ENCODE results near the gene PCDHGA1. TPM values are rescaled to one million over a fixed set of nuclear protein-coding genes. Genes with fewer than 3 reads are reported as not detected.

The PCDHGA1 gene
- total and polyA plus RNA-seq, 2 experiments from 2014 or later, result 1.2 to 1.7 TPM

DNA sequence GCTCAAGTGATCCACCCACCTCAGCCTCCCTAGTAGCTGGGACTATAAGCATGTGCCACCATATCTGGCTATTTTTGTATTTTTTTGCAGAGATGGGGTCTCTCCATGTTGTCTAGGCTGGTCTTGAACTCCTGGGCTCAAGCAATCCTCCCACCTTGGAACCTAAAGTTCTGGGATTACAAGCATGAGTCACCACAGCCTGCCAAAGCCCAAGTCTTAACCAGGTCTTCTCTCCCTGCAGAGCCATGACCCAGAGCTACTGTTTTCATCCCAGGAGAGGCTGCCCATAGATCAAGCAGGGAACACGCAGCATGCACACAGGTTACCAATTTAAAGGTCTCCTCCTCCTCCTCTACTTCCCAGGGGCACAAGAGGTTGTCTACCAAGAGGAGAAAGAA is 188.3 kb downstream of the PCDHGA1 start:
- Histone ChIP-seq H3K4me3 (no peak overlapping the region), H3K27ac (no peak overlapping the region), H3K9me3 (ENCODE audit: low read depth) (no peaks in the 10 kb centered on the region), H3K27me3 (no peaks in the 10 kb centered on the region), H3K4me1 (ENCODE audit: low read depth) (peaks cover 3% of the 10 kb centered on the region), H3K36me3 (no peaks in the 10 kb centered on the region)
- TF ChIP-seq, protein P1, sequence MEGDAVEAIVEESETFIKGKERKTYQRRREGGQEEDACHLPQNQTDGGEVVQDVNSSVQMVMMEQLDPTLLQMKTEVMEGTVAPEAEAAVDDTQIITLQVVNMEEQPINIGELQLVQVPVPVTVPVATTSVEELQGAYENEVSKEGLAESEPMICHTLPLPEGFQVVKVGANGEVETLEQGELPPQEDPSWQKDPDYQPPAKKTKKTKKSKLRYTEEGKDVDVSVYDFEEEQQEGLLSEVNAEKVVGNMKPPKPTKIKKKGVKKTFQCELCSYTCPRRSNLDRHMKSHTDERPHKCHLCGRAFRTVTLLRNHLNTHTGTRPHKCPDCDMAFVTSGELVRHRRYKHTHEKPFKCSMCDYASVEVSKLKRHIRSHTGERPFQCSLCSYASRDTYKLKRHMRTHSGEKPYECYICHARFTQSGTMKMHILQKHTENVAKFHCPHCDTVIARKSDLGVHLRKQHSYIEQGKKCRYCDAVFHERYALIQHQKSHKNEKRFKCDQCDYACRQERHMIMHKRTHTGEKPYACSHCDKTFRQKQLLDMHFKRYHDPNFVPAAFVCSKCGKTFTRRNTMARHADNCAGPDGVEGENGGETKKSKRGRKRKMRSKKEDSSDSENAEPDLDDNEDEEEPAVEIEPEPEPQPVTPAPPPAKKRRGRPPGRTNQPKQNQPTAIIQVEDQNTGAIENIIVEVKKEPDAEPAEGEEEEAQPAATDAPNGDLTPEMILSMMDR (IDR thresholded peaks at IDR 0.05; ENCODE audit: low read depth, low read length), result no peak
- DNase-seq (ENCODE audit: low read depth in 1 of 2, low spot score in 1 of 2), result no peak

DNA sequence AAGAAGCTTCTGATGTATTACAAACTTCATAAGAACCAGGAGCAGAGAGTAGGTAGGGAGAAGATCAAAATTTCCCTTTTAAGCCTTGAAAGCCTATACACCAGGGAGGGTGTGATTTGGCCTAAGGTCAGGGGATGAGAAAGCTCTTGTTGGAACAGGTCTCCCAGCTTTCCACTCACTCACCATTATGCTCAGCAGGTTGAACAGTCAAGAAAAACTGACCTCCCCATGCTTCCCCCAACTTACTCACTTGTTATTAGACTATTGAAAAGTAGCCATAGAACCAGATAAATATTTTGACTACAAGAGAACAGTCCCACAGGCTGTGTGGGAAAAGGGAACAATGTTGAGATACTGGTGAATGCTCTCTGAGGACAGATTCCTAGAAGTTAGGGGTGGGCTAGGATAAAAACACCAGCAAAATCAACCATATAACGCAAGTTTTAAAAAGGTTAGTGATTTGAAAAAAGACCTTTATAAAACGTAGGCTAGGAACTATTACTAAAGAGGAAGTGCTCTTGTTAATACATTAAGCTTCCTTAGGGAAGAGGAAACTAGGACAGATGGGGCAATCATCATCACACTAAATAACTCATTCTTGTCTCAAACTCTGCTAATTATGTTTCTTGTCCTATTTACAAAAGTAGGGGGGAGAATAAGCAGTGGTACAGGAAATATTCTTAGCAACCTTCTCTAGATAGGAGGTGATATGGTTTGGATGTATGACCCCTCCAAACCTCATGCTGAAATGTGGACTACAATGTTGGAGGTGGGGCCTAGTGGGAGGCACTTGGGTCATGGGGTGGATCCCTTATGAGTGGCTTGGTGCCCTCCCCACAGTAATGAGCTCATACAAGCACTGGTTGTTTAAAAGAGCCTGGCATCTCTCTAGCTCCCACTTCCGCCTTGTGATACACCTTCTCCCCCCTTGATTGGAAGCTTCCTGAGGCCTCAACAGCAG is 189.6 kb downstream of the PCDHGA1 start:
- Histone ChIP-seq H3K27me3 (no peaks in the 10 kb centered on the region), H3K36me3 (no peaks in the 10 kb centered on the region), H3K27ac (no peak overlapping the region), H3K9me3 (ENCODE audit: low read depth) (no peaks in the 10 kb centered on the region), H3K4me1 (ENCODE audit: low read depth) (peaks cover under 1% of the 10 kb centered on the region), H3K4me3 (no peak overlapping the region)
- TF ChIP-seq, protein P1 (IDR thresholded peaks at IDR 0.05; ENCODE audit: low read depth, low read length), result no peak
- DNase-seq (ENCODE audit: low read depth in 1 of 2, low spot score in 1 of 2), result no peak

DNA sequence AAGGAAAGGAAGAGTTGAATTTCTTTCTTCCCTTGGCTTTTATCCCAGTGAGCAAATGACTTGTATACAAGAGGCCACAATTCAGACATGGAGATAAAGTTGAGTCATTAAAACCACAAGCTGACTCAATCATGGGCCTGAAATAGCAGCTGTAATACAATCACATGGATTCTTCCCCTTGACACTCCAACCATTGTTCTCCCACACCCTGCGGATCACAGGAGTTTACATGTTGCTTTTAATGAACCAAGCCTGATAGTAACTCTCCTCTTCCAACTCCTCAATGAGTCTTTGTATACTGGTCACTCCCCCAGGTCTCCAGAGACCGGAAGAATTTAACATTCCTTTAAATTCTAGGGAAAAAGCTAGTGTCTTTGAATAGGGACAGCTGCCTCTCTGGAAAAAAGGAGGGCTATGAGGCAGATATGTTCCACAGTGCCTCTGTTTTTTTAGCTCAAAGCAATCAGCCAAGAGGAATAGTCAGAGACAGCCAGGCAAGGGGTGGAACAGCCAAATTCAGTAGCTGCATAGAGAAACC is 191.0 kb downstream of the PCDHGA1 start:
- no peak overlapping the region for H3K4me3 ChIP-seq
- no peaks in the 10 kb centered on the region for H3K9me3 ChIP-seq (ENCODE audit: low read depth)
- H3K36me3 ChIP-seq, result peaks cover 6% of the 10 kb centered on the region
- DNase-seq (ENCODE audit: low read depth in 1 of 2, low spot score in 1 of 2), result peak in 1 of 2 donors; percentile 99
- peak overlapping the region; percentile 45 for H3K27ac ChIP-seq
- TF ChIP-seq, protein P1 (IDR thresholded peaks at IDR 0.05; ENCODE audit: low read depth, low read length), result no peak
- H3K27me3 ChIP-seq, result no peaks in the 10 kb centered on the region
- no peaks in the 10 kb centered on the region for H3K4me1 ChIP-seq (ENCODE audit: low read depth)

DNA sequence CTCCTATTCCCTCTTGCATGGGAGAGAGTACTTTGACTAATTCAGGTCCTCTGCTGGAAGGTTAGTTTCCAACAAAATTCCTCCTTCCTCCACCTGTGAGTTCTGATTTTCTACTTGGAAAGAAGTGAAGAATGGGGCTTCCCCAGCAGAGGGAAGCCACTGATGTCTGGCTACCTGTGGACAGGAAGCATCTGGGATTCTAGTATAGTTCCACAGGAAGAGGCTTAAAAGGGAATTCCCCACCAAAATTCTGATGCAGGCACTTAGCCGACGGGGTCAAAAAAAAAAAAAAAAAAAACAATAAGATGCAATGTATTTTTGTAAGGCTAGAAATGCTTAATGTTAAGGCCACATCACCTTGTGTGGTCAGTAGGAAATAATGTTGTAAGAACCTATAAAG is 192.0 kb downstream of the PCDHGA1 start:
- H3K27ac ChIP-seq, result no peak overlapping the region

DNA sequence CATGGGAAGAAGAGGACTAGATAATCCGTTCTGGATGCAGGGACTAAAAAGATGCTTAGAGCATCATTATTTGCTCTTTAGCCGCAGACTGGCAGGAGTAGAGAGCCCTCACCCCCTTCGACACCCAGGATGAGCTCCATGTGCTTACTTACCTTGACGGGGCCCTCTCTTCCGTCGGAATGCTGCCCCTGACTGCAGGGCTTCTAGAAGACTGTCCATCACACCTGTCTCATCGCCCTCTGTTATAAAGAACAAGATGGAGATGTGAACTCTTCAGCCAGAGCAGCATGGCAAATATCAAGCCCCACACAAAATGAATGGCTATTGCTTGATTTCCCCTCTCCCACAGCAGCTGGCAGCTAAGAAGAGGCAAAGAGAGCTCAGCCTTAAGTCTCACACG is 193.7 kb downstream of the PCDHGA1 start:
- no peak overlapping the region for H3K27ac ChIP-seq
- peaks cover 11% of the 10 kb centered on the region for H3K36me3 ChIP-seq
- H3K4me1 ChIP-seq (ENCODE audit: low read depth), result no peaks in the 10 kb centered on the region
- DNase-seq (ENCODE audit: low read depth in 1 of 2, low spot score in 1 of 2), result no peak
- TF ChIP-seq, protein P1 (IDR thresholded peaks at IDR 0.05; ENCODE audit: low read depth, low read length), result no peak
- no peak overlapping the region for H3K4me3 ChIP-seq
- no peaks in the 10 kb centered on the region for H3K9me3 ChIP-seq (ENCODE audit: low read depth)
- no peaks in the 10 kb centered on the region for H3K27me3 ChIP-seq

More for the DNA sequence above, 192.0 kb downstream of the PCDHGA1 start:
- no peaks in the 10 kb centered on the region for H3K9me3 ChIP-seq (ENCODE audit: low read depth)
- no peak for DNase-seq (ENCODE audit: low read depth in 1 of 2, low spot score in 1 of 2)
- peaks cover 6% of the 10 kb centered on the region for H3K36me3 ChIP-seq
- H3K4me3 ChIP-seq, result no peak overlapping the region
- no peaks in the 10 kb centered on the region for H3K4me1 ChIP-seq (ENCODE audit: low read depth)
- H3K27me3 ChIP-seq, result no peaks in the 10 kb centered on the region
- TF ChIP-seq, protein P1 (IDR thresholded peaks at IDR 0.05; ENCODE audit: low read depth, low read length), result no peak

All from cardiac muscle cell (in vitro differentiated cells and primary cell).